Kidney tubule cell (primary cell): ENCODE measurements around the gene GINS3.
A peak's percentile ranks its signal among the peaks of the same experiment; 100 is the strongest.

Experiments
- DNase-seq: peaks from one replicate; pipeline ENCODE4 v3.0.0-alpha.2; 2018; ENCODE audit warnings: low spot score

Gene GINS3

GRCh38 chr16:58392215-58393137, at the start of gene GINS3:
GINS3 (plus strand) TSS chr16:58392471; CDS start chr16:58392602, 131 bp downstream.
- DNase-seq: peak; percentile 83

GRCh38 chr16:58343562-58343961, 48.7 kb upstream of the GINS3 start:
- no peak for DNase-seq

DNA sequence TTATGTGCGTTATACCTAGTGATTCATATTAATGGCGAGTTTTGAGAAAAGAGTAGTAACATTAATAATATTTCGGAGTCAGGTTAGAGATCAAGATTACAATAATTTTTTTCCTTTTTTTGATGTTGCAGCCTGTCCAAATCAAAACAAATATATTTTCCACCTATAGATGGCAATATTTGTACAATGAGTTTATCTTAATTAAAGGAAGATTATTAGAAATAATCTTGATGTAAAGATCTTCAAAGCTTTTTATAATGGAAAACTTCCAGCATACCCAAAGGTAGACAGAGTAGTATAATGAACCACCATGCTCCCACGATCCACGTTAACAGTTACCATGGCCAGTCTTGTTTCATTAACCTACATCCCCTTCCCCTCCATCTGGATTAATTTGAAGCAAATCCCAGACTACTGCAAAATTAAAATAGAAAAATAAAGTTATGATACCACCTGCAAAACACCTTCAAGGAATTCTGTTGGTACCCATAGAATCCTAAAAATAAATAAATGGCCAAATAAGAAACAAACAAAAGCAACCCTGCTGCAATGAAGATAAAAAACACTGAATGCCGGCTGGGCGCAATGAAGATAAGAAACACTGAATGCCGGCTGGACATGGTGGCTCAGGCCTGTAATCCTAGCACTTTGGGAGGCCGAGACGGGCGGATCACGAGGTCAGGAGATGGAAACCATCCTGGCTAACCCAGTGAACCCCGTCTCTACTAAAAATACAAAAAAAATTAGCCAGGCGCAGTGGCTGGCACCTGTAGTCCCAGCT, 46.5 kb upstream of the GINS3 start:
- DNase-seq: no peak

- DNase-seq: no peak
These were observed 45.4 kb upstream of the GINS3 start for GRCh38 chr16:58346831-58347371.

- no peak for DNase-seq
These were observed 43.3 kb upstream of the GINS3 start for GRCh38 chr16:58348986-58349385.

DNA sequence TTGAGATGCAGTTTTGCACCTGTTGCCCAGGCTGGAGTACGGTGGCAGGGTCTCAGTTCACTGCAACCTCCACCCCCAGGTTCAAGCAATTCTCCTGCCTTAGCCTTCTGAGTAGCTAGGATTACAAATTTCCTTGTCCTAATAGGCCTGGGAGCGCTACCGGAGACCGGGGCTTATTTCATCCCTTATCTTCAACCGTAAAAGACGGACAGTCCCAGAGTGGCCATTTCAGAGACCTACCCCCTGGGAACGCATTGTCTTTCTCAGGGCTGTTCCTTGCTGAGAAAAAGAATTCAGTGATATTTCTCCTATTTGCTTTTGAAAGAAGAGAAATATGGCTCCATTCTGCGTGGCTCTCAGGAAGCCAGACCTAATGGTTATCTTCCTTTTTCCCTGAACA, 39.6 kb upstream of the GINS3 start:
- no peak for DNase-seq

DNA sequence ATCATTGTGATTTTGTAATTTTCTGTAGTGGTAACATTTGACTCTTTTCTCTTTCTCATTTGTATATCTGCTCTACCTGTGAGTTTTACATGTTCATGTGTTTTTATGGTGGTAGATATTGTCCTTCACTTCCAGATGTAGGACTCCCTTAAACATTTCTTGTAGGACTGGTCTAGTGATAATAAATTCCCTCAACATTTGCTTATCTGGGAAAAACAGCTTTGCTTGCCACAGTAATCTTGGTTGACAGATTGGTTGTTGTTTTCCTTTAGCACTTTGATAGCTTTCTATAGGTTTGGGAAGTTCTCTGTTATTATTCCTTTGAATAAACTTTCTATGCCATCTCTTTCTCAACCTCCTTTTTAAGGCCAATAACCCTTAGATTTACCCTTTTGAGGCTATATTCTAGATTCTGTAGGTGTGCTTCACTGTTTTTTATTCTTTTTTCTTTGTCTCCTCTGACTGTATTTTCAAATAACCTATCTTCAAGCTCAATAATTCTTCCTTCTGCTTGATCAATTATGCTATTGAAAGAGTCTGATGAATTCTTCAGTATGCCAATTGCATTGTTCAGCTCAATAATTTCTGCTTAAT, 32.1 kb upstream of the GINS3 start:
- DNase-seq: no peak

DNA sequence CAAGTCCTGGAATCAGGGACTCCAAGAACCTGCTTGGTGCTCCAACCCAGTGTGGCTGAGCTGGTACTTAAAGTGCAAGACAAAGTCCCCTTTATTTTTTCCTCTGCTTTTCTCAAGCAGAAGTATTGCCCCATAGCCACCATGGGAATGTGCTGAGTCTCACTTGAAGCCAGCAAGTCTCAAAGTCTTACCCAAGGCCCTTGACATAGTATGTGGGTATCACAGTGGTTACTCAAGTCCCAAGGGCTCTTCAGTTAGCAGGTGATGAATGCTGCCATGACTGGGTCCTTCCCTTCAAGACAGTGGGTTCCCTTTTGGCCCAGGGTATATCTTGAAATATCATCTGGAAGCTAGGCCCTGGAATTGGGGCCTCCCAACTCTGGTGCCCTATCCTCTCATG, 30.5 kb upstream of the GINS3 start:
- no peak for DNase-seq

DNA sequence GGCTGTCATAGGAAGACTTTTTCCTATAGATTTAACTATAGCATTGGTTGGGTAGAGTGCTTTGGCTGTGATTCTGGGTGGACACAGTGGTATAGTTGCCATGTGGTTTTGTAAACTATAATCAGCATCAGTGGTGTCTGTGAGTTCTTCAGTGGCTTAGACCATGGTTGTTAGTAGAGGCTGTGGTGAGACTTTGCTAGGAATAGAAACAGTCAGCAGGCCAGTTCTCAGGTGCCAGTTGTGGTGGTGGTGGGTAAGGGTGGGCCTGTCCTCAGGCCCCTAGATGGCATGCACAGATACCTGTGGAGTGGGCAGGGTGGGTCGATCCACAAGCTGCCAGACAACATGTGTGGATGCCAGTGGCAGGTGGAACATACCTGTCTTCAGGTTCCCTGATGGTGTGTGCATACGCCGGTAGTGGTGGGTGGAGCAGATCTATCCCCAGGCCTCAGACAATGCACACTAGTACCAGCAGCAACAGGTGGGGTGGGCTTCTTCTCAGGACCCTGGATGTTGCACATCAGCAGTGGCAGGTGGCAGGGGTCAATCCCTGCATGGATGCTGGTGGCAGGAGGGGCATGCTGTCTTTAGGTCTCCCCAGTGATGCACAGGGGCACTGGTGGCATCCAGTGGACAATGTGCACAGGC, 28.4 kb upstream of the GINS3 start:
- no peak for DNase-seq

- peak; percentile 17 for DNase-seq
These were observed 26.6 kb upstream of the GINS3 start for GRCh38 chr16:58365623-58366022.

DNA sequence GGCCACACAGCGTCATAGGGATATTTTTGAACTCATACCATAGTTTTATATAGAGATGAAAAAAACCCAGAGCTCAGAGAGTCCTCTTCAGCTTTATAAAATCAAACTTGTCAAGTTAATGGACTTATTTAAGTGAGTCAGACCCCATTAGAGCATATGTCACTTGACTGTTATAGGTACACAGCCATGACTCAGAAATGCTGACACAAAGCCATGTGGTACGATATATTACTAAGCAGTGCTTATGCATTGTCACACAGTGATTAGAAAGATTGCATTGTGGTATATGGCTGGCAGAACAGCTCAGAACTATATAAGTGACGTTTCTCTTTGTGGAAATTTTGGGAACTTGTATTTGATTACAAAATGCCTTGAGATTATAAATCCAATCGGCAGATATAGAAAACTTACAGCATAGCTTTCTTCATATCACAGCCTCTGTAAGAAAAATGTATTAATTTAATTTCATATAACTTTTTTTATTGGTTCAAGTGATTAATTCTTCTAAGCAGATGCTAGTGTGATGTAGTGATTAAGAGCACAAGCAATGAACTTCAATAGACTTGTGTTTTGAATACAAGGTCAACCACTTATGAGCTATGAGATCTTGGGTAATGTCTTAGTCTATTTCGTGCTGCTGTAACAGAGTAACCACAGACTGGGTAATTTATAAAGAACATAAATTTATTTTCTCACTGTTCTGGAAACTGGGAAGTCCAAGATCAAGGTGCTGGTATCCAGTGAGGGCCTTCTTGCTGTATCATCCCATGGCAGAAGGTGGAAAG, 25.8 kb upstream of the GINS3 start:
- peak; percentile 77 for DNase-seq

GRCh38 chr16:58367252-58367651, 25.0 kb upstream of the GINS3 start:
- no peak for DNase-seq

GRCh38 chr16:58371841-58372240, 20.4 kb upstream of the GINS3 start:
- no peak for DNase-seq

DNA sequence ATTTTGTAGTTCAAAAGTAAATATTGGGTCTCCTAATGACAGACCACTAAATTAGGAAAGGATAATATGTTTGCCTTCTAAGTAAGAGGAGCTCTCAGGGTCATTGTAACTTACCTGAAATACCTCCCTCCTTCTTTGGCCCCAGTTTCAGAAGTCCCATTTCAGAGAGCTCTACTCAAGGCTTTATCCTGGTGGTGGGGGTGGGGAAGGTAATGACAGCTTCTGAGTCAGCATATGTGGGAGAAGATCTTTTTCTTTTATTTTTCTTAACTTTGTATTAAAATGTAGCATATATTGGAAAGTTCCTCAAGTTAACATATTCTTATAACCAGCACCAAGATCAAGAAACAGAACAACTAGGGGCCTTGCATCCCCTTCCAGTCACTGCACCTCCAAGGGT, 16.9 kb upstream of the GINS3 start:
- no peak for DNase-seq

GRCh38 chr16:58377932-58378331, 14.3 kb upstream of the GINS3 start:
- peak; percentile 33 for DNase-seq

GRCh38 chr16:58378401-58378800, 13.9 kb upstream of the GINS3 start:
- peak; percentile 27 for DNase-seq

DNA sequence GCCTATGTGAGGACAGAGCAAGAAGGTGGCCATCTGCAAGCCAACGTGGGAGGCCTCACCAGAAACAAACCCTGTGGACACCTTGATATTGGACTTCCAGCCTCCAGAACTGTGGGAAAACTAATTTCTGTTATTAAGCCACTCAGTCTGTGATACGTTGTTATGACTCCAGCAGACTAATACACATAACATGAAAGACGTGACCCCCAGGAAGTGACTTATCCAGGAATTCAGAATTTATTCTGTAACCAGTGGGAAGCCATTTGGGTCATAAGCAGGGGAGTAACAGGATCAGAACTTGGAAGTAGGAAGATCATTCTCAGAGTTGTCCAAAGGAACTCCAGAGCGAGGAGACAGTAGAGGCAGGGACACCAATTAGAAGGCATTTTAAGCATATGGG, 12.5 kb upstream of the GINS3 start:
- DNase-seq: no peak

DNA sequence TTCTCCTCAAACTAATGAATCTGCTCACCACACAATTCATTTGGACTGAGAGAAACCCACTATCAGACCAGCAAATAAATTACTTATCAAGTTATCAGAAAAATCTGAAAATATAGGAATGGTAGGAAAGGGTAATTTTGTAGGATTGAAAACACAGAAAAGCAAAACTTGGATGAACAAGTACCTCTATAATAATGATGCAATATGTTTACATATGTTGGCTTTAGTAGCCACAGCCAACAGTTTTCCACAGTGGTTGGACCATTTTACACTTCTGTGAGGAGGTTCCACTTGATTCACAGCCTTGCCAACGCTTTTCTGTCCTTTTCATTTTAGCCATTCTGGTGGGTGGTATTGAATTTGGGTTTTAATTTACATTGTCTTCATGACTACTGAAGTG, 10.6 kb upstream of the GINS3 start:
- DNase-seq: no peak

DNA sequence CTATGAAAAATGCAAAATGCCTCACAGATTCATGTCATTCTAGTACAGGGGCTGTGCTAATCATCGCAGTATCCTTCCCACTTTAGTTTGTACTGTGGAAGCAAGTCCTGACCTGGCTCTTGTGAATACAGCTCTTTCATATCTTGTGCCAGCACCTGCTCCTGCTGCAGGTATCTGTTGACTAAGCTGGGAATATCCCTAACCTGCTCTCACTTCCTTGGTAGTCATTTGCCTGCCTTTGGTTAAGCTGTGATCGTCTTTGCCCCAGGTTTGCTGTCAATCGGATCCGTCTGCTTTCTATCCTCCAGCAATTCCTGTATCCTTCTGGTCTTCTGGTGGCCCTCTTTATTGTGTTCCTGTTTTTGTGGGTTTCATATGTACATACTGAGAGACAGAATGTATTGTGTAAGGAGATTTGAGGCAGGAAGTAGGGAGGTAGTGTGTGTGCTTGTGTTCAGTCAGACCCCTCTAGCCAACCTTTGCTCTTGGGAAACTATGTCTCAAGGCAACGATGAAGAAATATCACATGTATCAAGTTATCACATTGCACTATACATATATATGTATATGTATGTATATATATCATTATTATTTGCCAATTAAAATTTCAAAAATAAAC, 7.7 kb upstream of the GINS3 start:
- DNase-seq: peak; percentile 80

- no peak for DNase-seq
These were observed 7.0 kb upstream of the GINS3 start for GRCh38 chr16:58385218-58385773.
